GM18505 (cell line): ENCODE results near the gene FBXL7.

Source experiments
- ATAC-seq: cut with Tn5 transposase; IDR thresholded peaks from one replicate; pipeline ENCODE4 v1.9.1; 2021; ENCODE audit not compliant: unreplicated experiment
- POLR2A ChIP-seq: IDR thresholded peaks from 4 replicates; pipeline ENCODE4 v1.6.1; 2011; ENCODE audit warnings: borderline replicate concordance; ENCODE audit not compliant: insufficient read depth, insufficient read length; ENCODE audit errors: extremely low read depth

Gene FBXL7

GRCh38 chr5:15938186-15938585 lies 438.2 kb downstream of the FBXL7 start:
- ATAC-seq, result no peak
- no peak for TF ChIP-seq POLR2A

GRCh38 chr5:15938961-15939360 lies 439.0 kb downstream of the FBXL7 start:
- ATAC-seq, result no peak

DNA sequence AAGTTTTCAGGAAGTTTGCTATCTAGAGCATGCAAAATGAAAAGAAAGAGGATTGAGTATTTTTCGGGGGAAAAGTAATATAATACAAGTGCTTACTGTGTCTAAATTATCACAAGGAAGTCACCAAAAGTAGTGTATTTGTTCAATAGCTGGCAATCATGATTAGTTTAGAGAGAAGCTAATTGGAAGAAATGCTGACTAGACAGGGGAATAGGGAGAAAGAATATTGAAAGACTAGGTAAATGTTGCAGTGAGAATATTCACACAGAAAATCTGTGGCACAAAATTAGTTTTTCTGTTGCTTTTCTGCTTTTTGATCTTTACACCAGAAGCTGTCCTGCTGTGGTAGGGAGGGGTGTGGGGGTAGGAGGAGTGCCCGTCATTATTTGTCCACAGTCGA lies 440.9 kb downstream of the FBXL7 start:
- no peak for ATAC-seq
- no peak for TF ChIP-seq POLR2A

More at GRCh38 chr5:15938961-15939360, 439.0 kb downstream of the FBXL7 start:
- no peak for TF ChIP-seq POLR2A

DNA sequence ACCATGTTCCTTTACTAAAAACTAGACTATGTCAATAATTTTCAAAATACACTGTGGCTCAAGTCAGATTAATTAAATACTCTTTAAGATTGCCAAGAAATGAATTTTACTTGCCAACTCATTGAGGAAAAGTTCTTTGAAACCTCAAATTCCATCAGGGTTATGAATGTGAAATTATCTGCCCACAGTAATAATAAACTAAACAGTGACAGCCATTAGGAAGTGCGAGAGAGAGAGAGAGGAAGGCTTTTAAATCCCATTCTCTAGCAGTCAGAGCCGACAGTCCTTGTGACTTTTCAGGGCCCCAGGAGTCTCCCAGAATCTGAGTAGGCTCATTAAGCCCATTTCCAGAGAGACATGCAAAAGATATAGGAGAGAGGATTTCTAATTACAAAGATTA lies 443.5 kb downstream of the FBXL7 start:
- TF ChIP-seq POLR2A, result no peak
- no peak for ATAC-seq

GRCh38 chr5:15946026-15946425 lies 446.0 kb downstream of the FBXL7 start:
- no peak for TF ChIP-seq POLR2A
- no peak for ATAC-seq

- TF ChIP-seq POLR2A, result no peak
- no peak for ATAC-seq
These were observed 448.2 kb downstream of the FBXL7 start for GRCh38 chr5:15948190-15948589.

DNA sequence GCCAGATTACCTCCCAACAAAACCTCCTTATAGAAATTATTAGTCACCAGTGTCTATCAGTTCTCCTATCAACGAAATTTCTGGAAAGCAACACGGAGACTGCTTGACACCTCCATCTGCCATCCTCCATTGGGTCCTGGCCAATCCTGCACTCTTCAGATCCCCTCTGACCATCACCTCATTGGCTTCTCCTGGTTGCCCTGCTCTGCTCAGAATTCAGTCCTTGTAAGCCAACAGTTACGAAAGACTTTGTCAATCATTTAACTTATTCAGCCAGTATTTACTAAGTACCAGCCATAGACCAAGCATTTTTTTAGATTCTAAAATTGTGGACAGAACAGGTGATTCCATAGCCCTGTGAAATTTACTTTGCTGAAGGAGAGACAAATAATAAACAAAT lies 451.1 kb downstream of the FBXL7 start:
- ATAC-seq, result no peak
- no peak for TF ChIP-seq POLR2A

GRCh38 chr5:15951550-15951949 lies 451.6 kb downstream of the FBXL7 start:
- TF ChIP-seq POLR2A, result no peak
- ATAC-seq, result no peak

DNA sequence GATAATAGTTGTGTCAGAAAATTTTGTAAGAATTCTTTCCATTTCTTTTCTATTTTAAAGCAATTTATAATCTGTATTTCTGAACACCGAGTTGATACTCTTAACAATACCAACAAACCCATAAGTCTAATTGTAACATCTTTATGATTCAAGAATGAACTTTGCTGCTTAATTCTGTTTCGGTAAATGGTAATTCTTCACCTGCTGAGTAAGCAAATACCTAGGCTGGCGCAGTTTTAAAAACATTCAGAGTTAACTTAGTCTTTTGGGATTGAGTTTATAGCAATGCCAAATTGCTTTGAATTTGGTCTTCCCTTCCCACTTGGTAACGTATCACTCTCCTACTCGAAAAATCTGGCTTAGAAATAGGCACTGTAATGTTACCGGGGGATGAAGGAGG lies 456.6 kb downstream of the FBXL7 start:
- ATAC-seq, result no peak
- no peak for TF ChIP-seq POLR2A

GRCh38 chr5:15957124-15957523 lies 457.1 kb downstream of the FBXL7 start:
- TF ChIP-seq POLR2A, result no peak
- no peak for ATAC-seq

DNA sequence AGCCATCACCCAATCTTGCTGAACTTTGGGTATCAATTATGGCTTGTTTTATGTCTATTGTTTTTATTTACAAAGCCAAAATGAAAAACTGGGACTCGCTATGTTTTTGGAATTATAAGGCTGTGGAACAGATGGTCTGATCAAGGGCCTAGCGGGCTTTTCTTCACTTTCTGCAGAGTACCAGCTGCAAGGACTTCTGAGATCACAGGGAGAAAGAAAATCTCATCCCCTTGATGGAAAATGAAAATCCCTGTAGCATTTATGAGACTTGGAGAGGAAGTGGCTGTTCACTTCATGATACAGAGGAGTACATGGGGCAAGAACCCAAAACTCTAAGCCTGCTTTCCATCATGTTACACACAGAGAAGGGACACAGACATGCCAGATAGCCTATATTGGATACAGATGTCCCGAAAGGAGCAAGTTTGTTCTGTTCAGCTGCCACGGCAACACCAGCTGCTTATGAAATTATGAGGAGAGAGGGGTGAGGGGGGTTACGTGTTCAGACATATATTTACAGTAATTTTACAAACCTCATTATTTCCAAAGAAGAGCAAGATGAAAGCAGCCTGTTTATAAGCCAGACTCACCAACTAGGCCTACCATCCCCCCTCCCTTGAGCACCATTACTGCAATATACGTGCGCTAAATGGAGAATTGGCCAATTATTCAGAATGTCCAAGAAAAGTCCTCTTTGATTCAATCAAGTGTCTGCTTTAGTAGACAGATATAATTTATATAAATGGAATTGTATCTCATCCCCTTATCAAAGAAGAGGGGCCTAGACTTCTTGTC lies 459.6 kb downstream of the FBXL7 start:
- no peak for ATAC-seq

GRCh38 chr5:15966066-15966640 lies 466.2 kb downstream of the FBXL7 start:
- no peak for TF ChIP-seq POLR2A
- ATAC-seq, result no peak

More for the DNA sequence above, 459.6 kb downstream of the FBXL7 start:
- no peak for TF ChIP-seq POLR2A

- no peak for ATAC-seq
- TF ChIP-seq POLR2A, result no peak
These were observed 466.7 kb downstream of the FBXL7 start for GRCh38 chr5:15966651-15967050.

DNA sequence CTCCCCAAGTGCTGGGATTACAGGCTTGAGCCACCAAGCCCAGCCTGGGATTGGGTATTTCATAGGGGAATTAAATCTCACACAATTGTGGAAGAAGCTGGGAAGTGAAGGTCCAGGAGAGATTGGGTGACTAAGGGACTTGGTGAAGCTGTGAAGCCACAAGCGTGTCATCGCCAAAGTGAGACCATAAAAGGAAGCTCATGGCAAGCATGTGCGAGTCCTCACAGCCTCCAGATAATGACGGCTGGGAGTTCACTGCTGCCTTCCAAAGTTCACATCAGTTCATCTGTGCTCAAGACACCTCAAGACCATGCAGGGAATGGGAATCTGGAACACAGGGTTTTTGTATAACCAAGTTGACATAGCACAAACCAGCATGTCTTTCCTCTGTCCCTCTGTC lies 469.0 kb downstream of the FBXL7 start:
- no peak for TF ChIP-seq POLR2A
- no peak for ATAC-seq
